GM18873 (cell line): Measurements from ENCODE around the gene PATE1.

Source experiments
- ATAC-seq: cut with Tn5 transposase; IDR thresholded peaks from one replicate; pipeline ENCODE4 v1.9.1; 2021; ENCODE audit warnings: mild to moderate bottlenecking, moderate library complexity, moderate number of reproducible peaks; ENCODE audit not compliant: unreplicated experiment, low FRiP score

The PATE1 gene

GRCh38 chr11:125787827-125788226 is 41.7 kb downstream of the PATE1 start, which contains the start of gene PATE3:
Gene PATE3, plus strand, starts transcription at chr11:125788127. Its CDS starts 25 bp downstream, at chr11:125788152.
- ATAC-seq, result no peak

DNA sequence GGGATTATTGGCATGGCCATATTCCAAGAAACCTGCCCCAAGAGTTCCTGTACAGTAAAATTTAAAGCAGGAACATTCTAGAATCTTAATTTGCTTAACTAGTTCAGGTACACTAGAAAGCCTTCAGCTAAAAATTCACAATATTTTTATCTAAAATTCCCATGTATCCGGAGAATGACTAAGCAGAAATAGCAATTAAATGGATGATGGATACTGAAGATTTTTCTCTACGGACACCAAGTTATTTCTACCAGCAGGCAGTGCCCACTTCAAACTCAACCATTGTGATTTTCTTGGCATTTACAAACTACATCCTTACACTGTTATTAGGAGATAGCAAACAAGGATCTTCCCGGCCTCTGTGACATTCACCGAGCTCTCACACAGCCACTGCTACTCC is 44.7 kb downstream of the PATE1 start:
- no peak for ATAC-seq

DNA sequence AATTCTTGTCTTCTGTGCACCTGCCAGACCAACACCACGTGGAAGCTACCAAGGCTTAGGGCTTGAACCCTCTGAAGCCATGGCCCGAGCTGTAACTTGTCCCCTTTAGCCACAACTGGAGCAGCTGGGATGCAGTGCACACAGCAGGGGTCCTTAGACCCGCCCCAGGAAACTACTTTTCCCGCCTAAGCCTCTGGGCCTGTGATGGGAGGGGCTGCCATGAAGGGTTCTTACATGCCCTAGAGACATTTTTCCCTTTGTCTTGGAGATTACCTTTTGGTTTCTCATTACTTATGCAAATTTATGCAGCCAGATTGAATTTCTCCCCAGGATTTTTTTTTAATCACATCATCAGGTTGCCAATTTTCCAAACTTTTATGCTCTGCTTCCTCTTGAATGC is 51.6 kb downstream of the PATE1 start:
- ATAC-seq, result no peak
